Esophagus squamous epithelium (tissue), 5 donors: ENCODE results near the gene PADI2. TPM values are rescaled to one million over a fixed set of nuclear protein-coding genes. Genes with fewer than 3 reads are reported as not detected.

Experiments
- DNase-seq: peaks from one replicate; lab custom pipeline; 2025; lab: John Stamatoyannopoulos, UW
- H3K27ac ChIP-seq, 4 donors: fragments of 200-600 bp; sonication (generic); one replicate each; pipeline ENCODE4 v1.5.1; 2016 to 2019; ENCODE audit warnings: mild to moderate bottlenecking in 1 of 4
- H3K27me3 ChIP-seq, 4 donors: fragments of 200-600 bp; sonication (generic); 1 replicate in 3 of 4; 2 replicates in 1 of 4; pipeline versions ENCODE4 v1.5.1 to v1.6.0; 2017 to 2021; ENCODE audit warnings: antibody characterized with exemption in 1 of 4
- H3K36me3 ChIP-seq, 3 donors: fragments of 200-600 bp; sonication (generic); one replicate each; pipeline ENCODE4 v1.5.1; 2016 to 2019
- H3K4me1 ChIP-seq, 3 donors: fragments of 200-600 bp; sonication (generic); one replicate each; pipeline ENCODE4 v1.5.1; 2017 to 2019
- H3K4me3 ChIP-seq, 4 donors: fragments of 200-600 bp; sonication (generic); 1 replicate in 3 of 4; 2 replicates in 1 of 4; pipeline ENCODE4 v1.5.1; 2016 to 2019; ENCODE audit warnings: mild to moderate bottlenecking in 2 of 4, moderate library complexity in 1 of 4
- H3K9me3 ChIP-seq, 3 donors: fragments of 200-600 bp; sonication (generic); one replicate each; pipeline ENCODE4 v1.5.1; 2016 to 2019
- CTCF ChIP-seq, 6 experiments: fragments of 450-650 bp in 4 of 6; fragments of 200-600 bp in 2 of 6; sonication (generic) in 2 of 6; IDR thresholded peaks; one replicate each; pipeline ENCODE4 v1.5.1; 2016 to 2019; ENCODE audit warnings: antibody characterized with exemption in 6 of 6, mild to moderate bottlenecking in 4 of 6, moderate library complexity in 4 of 6
- POLR2A ChIP-seq, 4 donors: fragments of 450-650 bp; IDR thresholded peaks; one replicate each; pipeline ENCODE4 v1.6.1; 2017; ENCODE audit warnings: antibody characterized with exemption in 4 of 4, mild to moderate bottlenecking in 4 of 4, moderate library complexity in 3 of 4
- WGBS, 2 donors: methylation state at CpG; one replicate each; pipeline ENCODE4 v1.1.5; 2018; 5-methylcytosine and 5-hydroxymethylcytosine counted together
- intact Hi-C: fragments of 100-400 bp; cut with DNase I; formaldehyde crosslinking; loops from one replicate; pipeline ENCODE4 v1.15.0; 2022
- total RNA-seq, 4 donors: library from RNA; depleted of rRNA; stranded (reverse); fragments of >200 nt; gene quantifications; one replicate each; pipeline ENCODE4 v1.1.0, GENCODE V29; 2016
- donor health status: DM: yes; HTN: yes; CAD: no.

The PADI2 gene
- total RNA-seq, 4 donors from 2014 or later = 0.57 to 2.1 (median 1.1) TPM

- WGBS, 2 donors = 4 to 5% methylated on average over 12 of the region's 12 CpGs
- Histone ChIP-seq H3K9me3 (no peaks in the 10 kb centered on the region), H3K27me3 (peaks cover 0 to 4% (median 0%) of the 10 kb centered on the region in 4 donors), H3K36me3 (peaks cover 0 to 40% (median 6%) of the 10 kb centered on the region in 3 donors), H3K27ac (peak overlapping the region; percentile 91 to 98 (median 93)), H3K4me3 (peak overlapping the region; percentile 74 to 94 (median 76)), H3K4me1 (peaks cover 11 to 45% (median 11%) of the 10 kb centered on the region in 3 donors)
- intact Hi-C loops = no loop called here
- no peak for TF ChIP-seq CTCF (IDR thresholded peaks at IDR 0.05)
- TF ChIP-seq POLR2A (IDR thresholded peaks at IDR 0.05) = no peak
- DNase-seq = no peak
These were observed 66.1 kb downstream of the PADI2 start for GRCh38 chr1:17053086-17053684.

GRCh38 chr1:17052641-17053040 is 66.6 kb downstream of the PADI2 start:
- peaks cover 11 to 45% (median 11%) of the 10 kb centered on the region in 3 donors for H3K4me1 ChIP-seq
- peak overlapping the region; percentile 91 to 98 (median 93) for H3K27ac ChIP-seq
- TF ChIP-seq POLR2A (IDR thresholded peaks at IDR 0.05) (no peak), CTCF (IDR thresholded peaks at IDR 0.05) (no peak)
- H3K27me3 ChIP-seq = no peaks in the 10 kb centered on the region
- DNase-seq = no peak
- H3K4me3 ChIP-seq = peak overlapping the region; percentile 74 to 94 (median 76)
- peaks cover 0 to 40% (median 6%) of the 10 kb centered on the region in 3 donors for H3K36me3 ChIP-seq
- intact Hi-C loops = no loop called here
- H3K9me3 ChIP-seq = no peaks in the 10 kb centered on the region

- Histone ChIP-seq H3K9me3 (no peaks in the 10 kb centered on the region), H3K4me3 (no peak overlapping the region), H3K27me3 (no peaks in the 10 kb centered on the region), H3K27ac (peak overlapping the region in 2 of 4 donors; percentile 94 to 98), H3K36me3 (peaks cover 0 to 46% (median 6%) of the 10 kb centered on the region in 3 donors), H3K4me1 (peaks cover 11 to 45% (median 11%) of the 10 kb centered on the region in 3 donors)
- no peak for TF ChIP-seq POLR2A (IDR thresholded peaks at IDR 0.05)
- no peak for TF ChIP-seq CTCF (IDR thresholded peaks at IDR 0.05)
- intact Hi-C loops = no loop called here
- 63 to 100% methylated on average over 1 of the region's 1 CpG for WGBS, 2 donors
- DNase-seq = no peak
These were observed 67.2 kb downstream of the PADI2 start for GRCh38 chr1:17052038-17052437.

GRCh38 chr1:17047924-17048323 is 71.3 kb downstream of the PADI2 start:
- Histone ChIP-seq H3K36me3 (peaks cover 10 to 72% (median 20%) of the 10 kb centered on the region in 3 donors), H3K4me3 (no peak overlapping the region), H3K27ac (no peak overlapping the region), H3K4me1 (peaks cover 11 to 43% (median 16%) of the 10 kb centered on the region in 3 donors), H3K27me3 (no peaks in the 10 kb centered on the region), H3K9me3 (no peaks in the 10 kb centered on the region)
- intact Hi-C loops = no loop called here
- TF ChIP-seq CTCF (IDR thresholded peaks at IDR 0.05) (no peak), POLR2A (IDR thresholded peaks at IDR 0.05) (no peak)
- no peak for DNase-seq
- WGBS, 2 donors = 89 to 92% methylated on average over 5 of the region's 5 CpGs

- TF ChIP-seq POLR2A (IDR thresholded peaks at IDR 0.05) = no peak
- DNase-seq = no peak
- intact Hi-C loops = no loop called here
- peak overlapping the region in 1 of 4 donors; percentile 57 for H3K27ac ChIP-seq
- H3K4me3 ChIP-seq = no peak overlapping the region
- no peaks in the 10 kb centered on the region for H3K27me3 ChIP-seq
- peaks cover 4 to 27% (median 7%) of the 10 kb centered on the region in 3 donors for H3K4me1 ChIP-seq
- peaks cover 10 to 77% (median 28%) of the 10 kb centered on the region in 3 donors for H3K36me3 ChIP-seq
- 62 to 63% methylated on average over 3 of the region's 3 CpGs for WGBS, 2 donors
- no peaks in the 10 kb centered on the region for H3K9me3 ChIP-seq
These were observed 73.0 kb downstream of the PADI2 start for GRCh38 chr1:17046334-17046657.
